ENCODE measurements around the gene ENTR1. TPM values are rescaled to one million over a fixed set of nuclear protein-coding genes. Genes with fewer than 3 reads are reported as not detected.

Gene ENTR1
- total and polyA plus RNA-seq, 10 of the 15 experiments (the other 5 are each of a cell fraction or from before 2014, with no cell fraction given) = 8.2 to 96.4 (median 41.1) TPM

- TF ChIP-seq ELK1 (IDR thresholded peaks at IDR 0.05; ENCODE audit: low read depth, low read length) (peak; percentile 88), BCL11A (IDR thresholded peaks at IDR 0.05; ENCODE audit: low read depth, low read length) (0 out of 2 replicates have a peak, but pooled peaks have one; percentile 9), HDAC2 (IDR thresholded peaks at IDR 0.05) (0 out of 2 replicates have a peak, but pooled peaks have one; percentile 73), BCLAF1 (IDR thresholded peaks at IDR 0.05) (no peak), ZBED1 (IDR thresholded peaks at IDR 0.05; ENCODE audit: borderline replicate concordance) (no peak), ZBTB40 (IDR thresholded peaks at IDR 0.05; ENCODE audit: borderline replicate concordance) (peak; percentile 87), NRF1 (conservative IDR thresholded peaks at IDR 0.05; ENCODE audit: low read depth, low read length) (no peak), SMAD5 (IDR thresholded peaks at IDR 0.05; ENCODE audit: low read depth) (peak; percentile 79; the same call in 1 of the 2 replicates), RELA (IDR thresholded peaks at IDR 0.05; ENCODE audit: borderline replicate concordance, partially characterized antibody) (peak; percentile 64), CREM (IDR thresholded peaks at IDR 0.05; ENCODE audit: low read depth) (peak; percentile 95), REST (IDR thresholded peaks at IDR 0.05; ENCODE audit: low read depth, low read length) (0 out of 2 replicates have a peak, but pooled peaks have one; percentile 15), SPI1 (IDR thresholded peaks at IDR 0.05; ENCODE audit: borderline replicate concordance, insufficient read depth, low read depth, low read length) (peak; percentile 66), CHD2 (IDR thresholded peaks at IDR 0.05; ENCODE audit: borderline replicate concordance, low read depth, low read length) (peak; percentile 93), HCFC1 (IDR thresholded peaks at IDR 0.05; ENCODE audit: low read length) (peak; percentile 76), RUNX3 (IDR thresholded peaks at IDR 0.05; ENCODE audit: low read length) (peak; percentile 44; the same call in 1 of the 2 replicates), MAX (IDR thresholded peaks at IDR 0.05; ENCODE audit: low read depth, low read length) (peak; percentile 73)
Observed at GRCh38 chr9:136410500-136411287, at the start of gene ENTR1, which contains the start of gene PMPCA (continued).

Data from GM12878 (cell line).